Hematopoietic multipotent progenitor cell treated with erythropoietin and hydrocortisone succinate and interleukin-3 and kit ligand, for 15 days (in vitro differentiated cells): ENCODE data around the gene KLK6.

ENCODE experiments used
- DNase-seq: peaks from one replicate; pipeline ENCODE4 v3.0.0-alpha.2; 2015; ENCODE audit warnings: low spot score

KLK6 gene

GRCh38 chr19:50910722-50911121, 58.7 kb downstream of the KLK6 start:
- DNase-seq = no peak

DNA sequence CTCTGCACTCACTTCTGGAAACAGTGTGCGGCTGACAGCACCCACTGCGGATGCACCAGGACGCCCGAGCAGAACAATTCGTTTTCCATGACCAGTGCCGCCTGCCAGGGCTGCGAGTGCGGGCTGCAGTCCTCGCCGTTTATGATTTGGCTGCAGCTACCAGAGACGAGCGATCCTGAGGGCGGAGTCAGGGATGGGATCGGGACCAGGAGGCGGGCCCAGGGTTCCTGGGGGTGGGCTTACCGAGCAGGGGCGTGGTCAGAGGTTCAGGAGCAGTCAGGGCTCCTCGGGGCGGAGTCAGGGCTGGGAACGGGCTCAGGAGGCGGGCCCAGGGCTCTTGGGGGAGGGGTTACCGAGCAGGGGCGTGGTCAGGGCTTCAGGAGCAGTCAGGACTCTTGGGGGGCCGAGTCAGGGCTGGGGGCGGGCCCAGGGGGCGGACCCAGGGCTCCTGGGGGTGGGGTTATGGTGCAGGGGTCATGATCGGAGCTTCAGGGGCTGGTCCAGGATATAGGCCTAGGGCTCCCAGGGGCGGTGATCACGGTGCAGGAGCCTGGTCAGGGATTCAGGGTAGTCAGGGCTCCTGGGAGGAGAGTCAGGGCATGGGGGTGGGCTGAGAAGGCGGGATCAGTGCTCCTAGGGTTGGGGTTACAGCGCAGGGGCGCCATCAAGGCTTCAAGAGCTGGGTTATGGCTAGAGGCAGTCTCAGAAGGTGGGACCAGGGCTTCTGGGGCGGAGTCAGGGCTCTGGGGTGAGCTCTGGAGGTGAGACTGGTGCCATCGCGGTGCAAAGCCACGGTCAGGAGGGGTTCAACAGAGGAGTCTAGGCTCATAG, 59.9 kb downstream of the KLK6 start:
- peak; percentile 22 for DNase-seq
